ENCODE measurements around the gene BCL2. TPM values are rescaled to one million over a fixed set of nuclear protein-coding genes. Genes with fewer than 3 reads are reported as not detected.

Gene BCL2
- total RNA-seq, 1 donor from 2014 or later, result 9.3 TPM

GRCh38 chr18:63130176-63130575 lies 189.4 kb downstream of the BCL2 start:
- Mint-ChIP-seq H3K27ac (no peak overlapping the region), H3K27me3 (ENCODE audit: low read depth) (no peaks in the 10 kb centered on the region), H3K4me1 (peaks cover 38% of the 10 kb centered on the region), H3K9me3 (no peaks in the 10 kb centered on the region), H3K36me3 (no peaks in the 10 kb centered on the region), H3K4me3 (no peak overlapping the region)
- no peak for DNase-seq (ENCODE audit: low spot score in 2 of 2, unreplicated experiment in 2 of 2)
- TF ChIP-seq CTCF (IDR thresholded peaks at IDR 0.05; ENCODE audit: unreplicated experiment), result no peak

GRCh38 chr18:63128237-63128974 lies 191.2 kb downstream of the BCL2 start:
- no peaks in the 10 kb centered on the region for H3K36me3 Mint-ChIP-seq
- no peak for DNase-seq (ENCODE audit: low spot score in 2 of 2, unreplicated experiment in 2 of 2)
- no peak for TF ChIP-seq CTCF (IDR thresholded peaks at IDR 0.05; ENCODE audit: unreplicated experiment)
- no peaks in the 10 kb centered on the region for H3K27me3 Mint-ChIP-seq (ENCODE audit: low read depth)
- H3K27ac Mint-ChIP-seq, result peak overlapping the region; percentile 60
- peaks cover 45% of the 10 kb centered on the region for H3K4me1 Mint-ChIP-seq
- no peak overlapping the region for H3K4me3 Mint-ChIP-seq
- H3K9me3 Mint-ChIP-seq, result no peaks in the 10 kb centered on the region

- peaks cover 44% of the 10 kb centered on the region for H3K4me1 Mint-ChIP-seq
- no peaks in the 10 kb centered on the region for H3K9me3 Mint-ChIP-seq
- no peak for DNase-seq (ENCODE audit: low spot score in 2 of 2, unreplicated experiment in 2 of 2)
- H3K27ac Mint-ChIP-seq, result peak overlapping the region; percentile 82
- TF ChIP-seq CTCF (IDR thresholded peaks at IDR 0.05; ENCODE audit: unreplicated experiment), result no peak
- peak overlapping the region; percentile 5 for H3K4me3 Mint-ChIP-seq
- no peaks in the 10 kb centered on the region for H3K36me3 Mint-ChIP-seq
- H3K27me3 Mint-ChIP-seq (ENCODE audit: low read depth), result no peaks in the 10 kb centered on the region
These were observed 193.2 kb downstream of the BCL2 start for GRCh38 chr18:63126134-63127069.

- no peak for DNase-seq (ENCODE audit: low spot score in 2 of 2, unreplicated experiment in 2 of 2)
- H3K36me3 Mint-ChIP-seq, result no peaks in the 10 kb centered on the region
- no peaks in the 10 kb centered on the region for H3K27me3 Mint-ChIP-seq (ENCODE audit: low read depth)
- no peak overlapping the region for H3K4me3 Mint-ChIP-seq
- H3K9me3 Mint-ChIP-seq, result no peaks in the 10 kb centered on the region
- H3K4me1 Mint-ChIP-seq, result peaks cover 26% of the 10 kb centered on the region
- TF ChIP-seq CTCF (IDR thresholded peaks at IDR 0.05; ENCODE audit: unreplicated experiment), result no peak
- H3K27ac Mint-ChIP-seq, result no peak overlapping the region
These were observed 198.9 kb downstream of the BCL2 start for GRCh38 chr18:63120620-63121019.

- Mint-ChIP-seq H3K9me3 (no peaks in the 10 kb centered on the region), H3K4me1 (peaks cover 17% of the 10 kb centered on the region), H3K27me3 (ENCODE audit: low read depth) (no peaks in the 10 kb centered on the region), H3K27ac (no peak overlapping the region), H3K36me3 (no peaks in the 10 kb centered on the region), H3K4me3 (no peak overlapping the region)
- no peak for TF ChIP-seq CTCF (IDR thresholded peaks at IDR 0.05; ENCODE audit: unreplicated experiment)
- DNase-seq (ENCODE audit: low spot score in 2 of 2, unreplicated experiment in 2 of 2), result no peak
These were observed 199.9 kb downstream of the BCL2 start for GRCh38 chr18:63119647-63120046.

All from mesothelial cell of epicardium (in vitro differentiated cells).